ENCODE data around the gene OR2A7. TPM values are rescaled to one million over a fixed set of nuclear protein-coding genes. Genes with fewer than 3 reads are reported as not detected.
"Not testable (repeated sequence)": the region's sequence is repeated elsewhere in the genome, so short reads cannot be mapped to it uniquely, and the experiment has no call there.

The OR2A7 gene
- total RNA-seq, 2 donors from 2014 or later = 2.0 to 5.4 TPM

DNA sequence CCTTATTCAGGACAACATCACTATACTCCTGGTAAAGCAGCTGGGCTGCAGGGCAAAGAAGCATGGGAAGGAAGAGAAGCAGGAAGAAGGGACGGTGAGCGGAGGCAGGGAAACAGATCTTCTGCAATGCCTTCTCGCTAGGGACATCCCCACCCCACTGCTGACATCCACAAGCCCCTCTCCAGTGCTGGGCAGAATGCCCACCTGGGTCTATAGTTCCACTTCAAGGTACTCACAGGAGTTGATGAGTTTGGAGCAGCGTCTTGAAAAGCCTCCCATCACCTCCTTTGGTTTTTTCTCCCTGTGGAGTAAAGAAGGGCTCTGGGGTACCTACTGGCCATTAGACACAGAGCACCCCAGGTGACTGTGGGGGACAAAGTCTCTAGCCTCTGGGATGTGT lies 17.9 kb upstream of the OR2A7 start:
- not testable (repeated sequence) for H3K4me1 Mint-ChIP-seq (ENCODE audit: low read depth); H3K36me3 Mint-ChIP-seq (ENCODE audit: insufficient read depth in 2 of 2); H3K4me3 Mint-ChIP-seq; ATAC-seq (replicated peaks in 1 of 2); DNase-seq; H3K9me3 Mint-ChIP-seq; H3K27ac Mint-ChIP-seq; H3K27me3 Mint-ChIP-seq (ENCODE audit: low read depth)

DNA sequence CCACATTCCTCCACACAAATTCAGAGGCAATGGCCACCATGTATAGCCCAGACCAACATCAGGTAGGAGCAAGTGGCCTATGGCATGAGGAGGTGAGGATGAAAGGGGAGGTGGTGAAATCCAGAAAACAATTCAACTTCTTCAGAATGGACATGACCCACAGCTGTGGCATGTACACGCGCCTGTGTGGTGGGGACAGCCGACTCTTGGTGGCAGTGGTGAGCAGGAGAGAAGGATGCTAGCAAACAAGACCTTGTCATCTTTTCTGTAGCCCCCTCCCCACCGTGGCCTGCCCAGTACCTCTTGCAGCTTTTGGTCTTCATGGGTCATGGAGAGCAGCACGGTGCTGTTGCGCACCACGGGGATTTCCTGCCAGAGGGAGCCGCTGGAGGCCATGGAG lies 17.4 kb upstream of the OR2A7 start:
- DNase-seq; H3K9me3 Mint-ChIP-seq; H3K36me3 Mint-ChIP-seq (ENCODE audit: insufficient read depth in 2 of 2); H3K27me3 Mint-ChIP-seq (ENCODE audit: low read depth); H3K4me3 Mint-ChIP-seq; H3K27ac Mint-ChIP-seq; ATAC-seq (replicated peaks in 1 of 2); H3K4me1 Mint-ChIP-seq (ENCODE audit: low read depth): not testable (repeated sequence)

DNA sequence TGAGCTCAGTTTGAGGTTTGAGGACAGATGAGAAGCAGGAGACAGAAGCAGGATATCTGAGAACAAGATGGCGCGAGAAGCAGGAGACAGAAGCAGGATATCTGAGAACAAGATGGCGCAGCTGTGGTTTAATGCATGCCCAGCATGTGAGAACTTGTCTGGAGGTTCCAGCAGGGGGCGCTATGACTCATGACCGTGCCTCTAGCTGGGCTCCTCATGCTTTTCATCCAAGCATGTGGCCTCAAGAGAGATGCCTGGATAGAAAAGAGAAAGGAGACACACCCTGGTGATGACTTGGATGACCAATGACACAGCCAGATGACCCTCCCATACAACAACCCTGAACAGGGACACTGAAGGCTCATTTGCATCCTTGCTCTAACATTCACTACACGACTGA lies 15.4 kb upstream of the OR2A7 start:
- not testable (repeated sequence) for H3K27me3 Mint-ChIP-seq (ENCODE audit: low read depth); H3K9me3 Mint-ChIP-seq; H3K4me3 Mint-ChIP-seq; H3K27ac Mint-ChIP-seq; H3K36me3 Mint-ChIP-seq (ENCODE audit: insufficient read depth in 2 of 2); DNase-seq; ATAC-seq (replicated peaks in 1 of 2); H3K4me1 Mint-ChIP-seq (ENCODE audit: low read depth)

GRCh38 chr7:144275281-144275680 lies 10.7 kb upstream of the OR2A7 start:
- H3K27me3 Mint-ChIP-seq (ENCODE audit: low read depth); H3K4me3 Mint-ChIP-seq; H3K9me3 Mint-ChIP-seq; ATAC-seq (replicated peaks in 1 of 2); H3K27ac Mint-ChIP-seq; DNase-seq; H3K36me3 Mint-ChIP-seq (ENCODE audit: insufficient read depth in 2 of 2); H3K4me1 Mint-ChIP-seq (ENCODE audit: low read depth): not testable (repeated sequence)

DNA sequence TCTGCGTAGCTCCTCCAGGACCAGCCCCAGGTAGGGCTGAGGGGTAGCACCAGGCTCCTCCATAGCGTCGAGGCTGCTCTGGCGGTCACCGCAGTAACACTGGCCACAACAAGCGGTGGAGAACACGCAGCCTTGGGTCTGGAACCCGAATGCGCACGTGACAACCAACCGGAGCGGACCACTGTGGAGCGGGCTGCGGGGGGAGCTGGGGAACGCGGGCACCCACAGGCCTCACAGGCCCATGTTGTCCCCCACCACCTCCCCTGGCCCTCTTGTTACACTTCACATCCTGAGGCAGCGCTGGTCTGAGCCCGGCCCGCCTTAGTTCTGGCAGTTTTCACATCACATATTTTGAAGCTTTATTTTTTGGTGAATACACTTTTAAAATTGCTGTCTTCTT lies 4.6 kb upstream of the OR2A7 start, which contains the start of gene CTAGE8:
Gene CTAGE8 (minus strand): TSS at position 101 of the 400 bp plus-strand sequence. CDS start 38 bp downstream, at position 63.
- not testable (repeated sequence) for H3K9me3 Mint-ChIP-seq; H3K27me3 Mint-ChIP-seq (ENCODE audit: low read depth); H3K4me1 Mint-ChIP-seq (ENCODE audit: low read depth); H3K27ac Mint-ChIP-seq; DNase-seq; H3K4me3 Mint-ChIP-seq; ATAC-seq (replicated peaks in 1 of 2); H3K36me3 Mint-ChIP-seq (ENCODE audit: insufficient read depth in 2 of 2)

- H3K27me3 Mint-ChIP-seq (ENCODE audit: low read depth); DNase-seq; ATAC-seq (replicated peaks in 1 of 2); H3K9me3 Mint-ChIP-seq; H3K4me3 Mint-ChIP-seq; H3K36me3 Mint-ChIP-seq (ENCODE audit: insufficient read depth in 2 of 2); H3K4me1 Mint-ChIP-seq (ENCODE audit: low read depth); H3K27ac Mint-ChIP-seq: not testable (repeated sequence)
Measured at GRCh38 chr7:144262128-144262527, 2.5 kb downstream of the OR2A7 start.

- H3K4me3 Mint-ChIP-seq; H3K27ac Mint-ChIP-seq; H3K4me1 Mint-ChIP-seq (ENCODE audit: low read depth); DNase-seq; H3K27me3 Mint-ChIP-seq (ENCODE audit: low read depth); H3K9me3 Mint-ChIP-seq; H3K36me3 Mint-ChIP-seq (ENCODE audit: insufficient read depth in 2 of 2); ATAC-seq (replicated peaks in 1 of 2): not testable (repeated sequence)
Measured at GRCh38 chr7:144259067-144259466, 5.5 kb downstream of the OR2A7 start.

DNA sequence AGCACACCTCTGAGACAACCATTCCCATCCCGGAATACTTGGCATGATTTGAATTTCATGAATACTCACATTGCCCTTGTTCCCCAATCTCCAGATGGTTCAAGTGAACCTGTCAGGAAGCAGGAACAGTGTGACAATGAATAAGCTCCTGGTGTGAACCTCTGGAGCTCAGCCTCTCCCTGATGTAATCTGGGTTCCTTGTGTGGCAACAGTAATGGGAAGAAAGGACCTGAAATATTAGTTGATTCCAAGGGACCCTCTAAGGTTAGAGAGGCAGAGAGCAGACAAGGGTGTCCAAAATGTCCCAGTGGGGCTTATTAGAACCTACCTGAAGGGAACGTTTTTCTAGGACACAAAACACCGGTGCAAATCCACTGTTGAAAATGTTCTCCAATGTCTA lies 8.5 kb downstream of the OR2A7 start:
- no peak overlapping the region for H3K4me3 Mint-ChIP-seq
- no peak overlapping the region for H3K27ac Mint-ChIP-seq
- DNase-seq (no peak), ATAC-seq (replicated peaks in 1 of 2) (no peak)
- H3K9me3 Mint-ChIP-seq = no peaks in the 10 kb centered on the region
- H3K4me1 Mint-ChIP-seq (ENCODE audit: low read depth) = no peaks in the 10 kb centered on the region
- no peaks in the 10 kb centered on the region for H3K27me3 Mint-ChIP-seq (ENCODE audit: low read depth)
- no peaks in the 10 kb centered on the region for H3K36me3 Mint-ChIP-seq (ENCODE audit: insufficient read depth in 2 of 2)

GRCh38 chr7:144255471-144255897 lies 9.1 kb downstream of the OR2A7 start:
- no peaks in the 10 kb centered on the region for H3K36me3 Mint-ChIP-seq (ENCODE audit: insufficient read depth in 2 of 2)
- H3K9me3 Mint-ChIP-seq = no peaks in the 10 kb centered on the region
- no peak overlapping the region for H3K27ac Mint-ChIP-seq
- H3K4me3 Mint-ChIP-seq = no peak overlapping the region
- no peaks in the 10 kb centered on the region for H3K4me1 Mint-ChIP-seq (ENCODE audit: low read depth)
- H3K27me3 Mint-ChIP-seq (ENCODE audit: low read depth) = no peaks in the 10 kb centered on the region
- DNase-seq (no peak), ATAC-seq (replicated peaks in 1 of 2) (no peak)

DNA sequence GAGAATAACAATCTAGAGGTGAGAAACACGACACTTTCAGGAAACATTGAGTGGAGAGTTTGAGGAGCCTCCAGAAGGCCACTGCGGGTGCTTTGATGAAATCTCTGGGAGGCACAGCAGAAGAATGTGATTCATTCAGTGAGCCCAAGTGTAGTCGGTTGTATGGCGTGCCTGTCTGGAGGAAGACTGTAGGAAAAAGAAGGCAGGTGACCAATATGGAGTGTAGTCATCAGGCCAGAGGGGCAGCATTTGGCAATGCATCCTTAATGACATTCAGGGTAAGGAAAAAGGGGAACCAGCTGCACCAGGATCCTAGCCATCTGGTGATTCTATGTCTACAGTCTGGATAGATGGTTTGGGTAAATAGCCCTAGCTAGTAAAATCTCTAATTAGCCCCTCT lies 12.3 kb downstream of the OR2A7 start:
- not testable (repeated sequence) for H3K4me1 Mint-ChIP-seq (ENCODE audit: low read depth); DNase-seq; H3K4me3 Mint-ChIP-seq; H3K27me3 Mint-ChIP-seq (ENCODE audit: low read depth); H3K27ac Mint-ChIP-seq; H3K36me3 Mint-ChIP-seq (ENCODE audit: insufficient read depth in 2 of 2); ATAC-seq (replicated peaks in 1 of 2); H3K9me3 Mint-ChIP-seq

- not testable (repeated sequence) for H3K27me3 Mint-ChIP-seq (ENCODE audit: low read depth); H3K36me3 Mint-ChIP-seq (ENCODE audit: insufficient read depth in 2 of 2); ATAC-seq (replicated peaks in 1 of 2); H3K4me3 Mint-ChIP-seq; H3K4me1 Mint-ChIP-seq (ENCODE audit: low read depth); DNase-seq; H3K27ac Mint-ChIP-seq; H3K9me3 Mint-ChIP-seq
Measured at GRCh38 chr7:144247674-144248330, 16.8 kb downstream of the OR2A7 start.

DNA sequence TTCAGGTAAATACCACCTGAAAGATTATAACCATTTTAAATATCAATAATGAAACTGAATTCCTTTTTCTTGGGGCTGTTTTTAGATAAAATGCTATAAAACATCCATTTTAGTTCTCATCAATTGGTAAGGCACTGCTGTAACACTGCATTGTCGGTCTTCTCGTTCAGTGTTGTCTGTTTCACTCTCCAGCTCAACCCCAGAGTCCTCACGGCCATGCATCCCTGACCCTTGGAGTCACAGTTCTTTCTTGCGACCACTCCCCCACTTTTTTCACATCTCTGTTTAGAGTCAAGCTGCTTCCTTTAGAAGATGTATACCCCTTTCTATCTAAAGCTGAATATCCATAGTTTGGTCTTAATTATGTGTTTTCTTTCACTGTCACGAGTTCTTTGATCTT lies 17.6 kb downstream of the OR2A7 start:
- H3K27me3 Mint-ChIP-seq (ENCODE audit: low read depth); H3K4me1 Mint-ChIP-seq (ENCODE audit: low read depth); H3K36me3 Mint-ChIP-seq (ENCODE audit: insufficient read depth in 2 of 2); H3K27ac Mint-ChIP-seq; ATAC-seq (replicated peaks in 1 of 2); DNase-seq; H3K9me3 Mint-ChIP-seq; H3K4me3 Mint-ChIP-seq: not testable (repeated sequence)

- not testable (repeated sequence) for H3K27ac Mint-ChIP-seq
Measured at GRCh38 chr7:144245372-144245771, 19.2 kb downstream of the OR2A7 start.

DNA sequence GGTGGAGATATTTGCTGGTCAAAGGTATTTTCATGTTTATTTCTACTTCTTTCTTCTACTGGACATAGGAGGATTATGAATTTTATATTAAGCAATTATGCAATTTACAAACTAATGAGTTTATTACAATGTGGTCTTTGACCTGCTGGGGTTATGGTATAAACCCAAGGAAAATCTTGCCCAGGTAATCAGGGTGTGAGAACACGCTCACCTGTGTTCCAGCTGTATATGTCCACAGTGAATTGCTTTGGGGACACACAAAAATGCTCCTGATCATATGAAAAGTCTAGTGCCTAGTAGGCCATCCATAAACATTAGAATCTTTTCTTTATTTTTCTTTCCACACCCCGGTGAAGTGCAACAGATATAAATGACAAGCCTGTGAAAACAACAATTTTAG lies 25.2 kb downstream of the OR2A7 start, which contains the start of gene OR2A42:
Gene OR2A42 (minus strand): TSS at position 241 of the 400 bp plus-strand sequence. CDS start 6,762 bp downstream, outside the sequence.
- ATAC-seq (replicated peaks in 1 of 2); H3K27ac Mint-ChIP-seq; H3K27me3 Mint-ChIP-seq (ENCODE audit: low read depth); H3K36me3 Mint-ChIP-seq (ENCODE audit: insufficient read depth in 2 of 2); DNase-seq; H3K4me1 Mint-ChIP-seq (ENCODE audit: low read depth); H3K4me3 Mint-ChIP-seq; H3K9me3 Mint-ChIP-seq: not testable (repeated sequence)

More at GRCh38 chr7:144245372-144245771, 19.2 kb downstream of the OR2A7 start:
- not testable (repeated sequence) for H3K36me3 Mint-ChIP-seq (ENCODE audit: insufficient read depth in 2 of 2); H3K4me1 Mint-ChIP-seq (ENCODE audit: low read depth); H3K4me3 Mint-ChIP-seq; ATAC-seq (replicated peaks in 1 of 2); H3K27me3 Mint-ChIP-seq (ENCODE audit: low read depth); DNase-seq; H3K9me3 Mint-ChIP-seq

All from activated T-cell treated with anti-CD3 and anti-CD28 coated beads, Interleukin-2, amount 50 U/mL, for 72 hours (primary cell).